HG02840 (cell line): ENCODE results near the gene SREBF2.

ENCODE experiments used
- ATAC-seq: cut with Tn5 transposase; IDR thresholded peaks from one replicate; pipeline ENCODE4 v1.9.1; 2021; ENCODE audit warnings: mild to moderate bottlenecking, moderate library complexity, moderate number of reproducible peaks; ENCODE audit not compliant: unreplicated experiment, low FRiP score

The SREBF2 gene

GRCh38 chr22:41875531-41876270 lies 42.8 kb downstream of the SREBF2 start:
- ATAC-seq, result no peak

DNA sequence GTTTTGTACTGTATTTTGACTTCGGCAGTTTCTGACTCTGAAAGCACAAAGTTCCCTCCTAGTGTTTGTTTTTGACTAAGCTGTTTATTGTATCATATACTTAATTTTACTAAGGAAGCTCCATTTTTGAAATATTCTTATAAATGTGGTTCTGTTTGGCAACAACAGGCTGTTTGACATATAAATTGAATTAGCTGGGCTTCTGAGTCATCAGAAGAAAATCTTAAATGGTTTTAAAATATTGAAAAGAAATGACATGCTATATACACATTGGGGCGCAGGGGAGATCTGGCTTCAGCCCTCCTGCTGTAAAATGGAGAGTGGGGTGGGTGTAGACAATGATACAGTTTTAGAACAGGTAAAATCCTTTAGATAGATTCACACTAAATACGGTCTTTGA lies 43.4 kb downstream of the SREBF2 start:
- no peak for ATAC-seq

DNA sequence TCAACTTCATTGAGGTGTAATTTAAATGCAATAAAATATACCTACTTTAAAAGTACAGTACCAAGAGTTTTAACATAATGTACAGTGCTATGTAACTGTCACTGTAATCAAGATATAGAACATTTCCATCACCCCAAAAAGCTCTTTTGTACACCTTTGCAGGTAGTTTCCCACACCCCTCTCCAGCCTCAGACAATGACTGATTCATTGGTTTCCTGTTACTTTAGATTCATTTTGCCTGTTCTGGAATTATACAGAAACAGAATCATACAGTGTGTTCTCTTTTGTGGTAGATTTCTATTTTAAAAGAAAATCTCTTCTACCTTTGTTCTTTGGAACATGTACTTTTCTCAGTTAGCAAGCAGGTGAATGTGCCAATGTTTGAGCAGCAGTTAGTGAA lies 43.8 kb downstream of the SREBF2 start:
- ATAC-seq, result no peak

- no peak for ATAC-seq
Measured at GRCh38 chr22:41880653-41881052, 47.7 kb downstream of the SREBF2 start.

DNA sequence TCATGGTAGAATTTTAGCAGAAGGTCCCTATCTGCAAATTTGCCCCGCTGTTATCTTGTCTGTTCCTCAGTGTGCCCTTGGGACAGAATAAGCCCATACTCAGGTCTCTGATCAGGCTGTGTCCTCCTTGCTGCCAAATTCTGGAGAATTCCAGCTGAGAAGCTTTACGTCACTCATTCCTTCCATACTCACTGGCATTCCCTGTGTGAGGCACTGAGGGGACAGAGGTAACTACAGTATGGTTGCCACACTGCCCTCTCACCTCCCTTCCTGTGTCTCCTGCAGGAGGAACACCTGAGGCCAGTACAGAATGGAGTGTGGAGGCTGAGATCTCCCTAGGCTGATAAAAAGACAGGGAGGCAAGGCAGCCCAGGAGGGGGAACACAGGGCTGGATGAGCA lies 50.5 kb downstream of the SREBF2 start:
- ATAC-seq, result no peak

DNA sequence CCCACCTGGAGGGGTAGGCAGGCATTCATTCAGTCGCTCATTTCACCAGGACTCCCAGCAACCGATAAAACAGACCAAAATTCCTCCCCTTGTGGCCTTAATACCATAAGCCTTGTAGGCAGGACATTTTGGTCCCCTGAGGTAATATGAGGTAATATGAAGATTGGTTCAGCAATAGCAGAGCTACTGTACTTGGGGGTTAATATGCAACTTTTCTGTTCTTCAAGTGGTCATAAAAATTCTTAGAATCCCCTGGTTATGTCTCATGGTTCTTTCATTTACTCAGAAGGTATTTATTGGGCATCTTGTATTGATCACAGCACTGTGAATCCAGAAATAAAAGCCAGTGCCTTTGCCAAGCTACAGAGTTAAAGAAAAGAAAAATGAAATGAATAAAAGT lies 52.2 kb downstream of the SREBF2 start:
- ATAC-seq, result no peak

DNA sequence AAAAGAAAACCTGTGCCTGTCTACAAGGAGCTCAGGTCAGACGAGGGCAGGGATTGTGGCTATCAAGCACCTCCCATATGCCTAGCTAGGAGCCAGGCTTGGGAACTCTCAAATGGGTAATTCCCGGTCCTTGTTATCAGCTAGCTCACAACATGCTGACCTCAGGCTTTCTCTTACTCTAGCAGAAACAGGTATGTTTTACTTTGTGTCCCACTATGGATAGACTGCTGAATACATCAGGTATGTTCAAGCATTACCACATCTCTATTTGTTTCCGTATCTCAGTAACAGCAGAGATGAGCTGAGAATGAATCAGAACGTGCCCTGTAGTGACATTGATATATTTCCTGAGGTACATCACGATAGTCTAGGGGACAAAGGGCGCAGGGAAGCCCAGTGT lies 52.6 kb downstream of the SREBF2 start:
- no peak for ATAC-seq

DNA sequence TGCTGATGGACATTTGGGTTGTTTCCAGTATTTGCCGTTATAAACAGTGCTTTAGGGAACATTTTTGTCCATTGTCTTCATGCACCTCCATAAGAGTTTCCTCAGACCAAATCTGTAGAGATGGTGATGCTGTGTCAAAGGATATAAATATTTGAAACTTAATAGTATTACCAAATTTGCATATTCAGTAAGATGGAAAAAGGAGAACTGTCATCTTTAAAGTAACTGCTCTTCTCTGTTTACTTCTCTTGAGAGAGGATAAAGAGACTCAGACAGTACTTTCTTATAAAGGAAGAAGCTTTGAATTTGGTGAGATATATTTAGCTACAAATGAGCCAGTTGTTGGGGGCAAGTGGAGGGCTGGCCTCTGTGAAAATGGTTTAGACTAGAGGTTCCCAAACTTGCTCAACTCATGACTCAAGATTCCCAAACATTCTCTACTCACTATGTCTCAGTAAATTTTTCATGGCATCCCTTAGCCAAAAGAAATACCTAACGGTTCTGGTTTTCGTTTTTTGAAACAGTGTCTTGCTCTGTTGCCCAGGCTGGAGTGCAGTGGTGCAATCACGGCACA lies 55.8 kb downstream of the SREBF2 start:
- no peak for ATAC-seq

GRCh38 chr22:41891407-41891806 lies 58.5 kb downstream of the SREBF2 start:
- no peak for ATAC-seq

- ATAC-seq, result no peak
Measured at GRCh38 chr22:41892721-41893120, 59.8 kb downstream of the SREBF2 start.

DNA sequence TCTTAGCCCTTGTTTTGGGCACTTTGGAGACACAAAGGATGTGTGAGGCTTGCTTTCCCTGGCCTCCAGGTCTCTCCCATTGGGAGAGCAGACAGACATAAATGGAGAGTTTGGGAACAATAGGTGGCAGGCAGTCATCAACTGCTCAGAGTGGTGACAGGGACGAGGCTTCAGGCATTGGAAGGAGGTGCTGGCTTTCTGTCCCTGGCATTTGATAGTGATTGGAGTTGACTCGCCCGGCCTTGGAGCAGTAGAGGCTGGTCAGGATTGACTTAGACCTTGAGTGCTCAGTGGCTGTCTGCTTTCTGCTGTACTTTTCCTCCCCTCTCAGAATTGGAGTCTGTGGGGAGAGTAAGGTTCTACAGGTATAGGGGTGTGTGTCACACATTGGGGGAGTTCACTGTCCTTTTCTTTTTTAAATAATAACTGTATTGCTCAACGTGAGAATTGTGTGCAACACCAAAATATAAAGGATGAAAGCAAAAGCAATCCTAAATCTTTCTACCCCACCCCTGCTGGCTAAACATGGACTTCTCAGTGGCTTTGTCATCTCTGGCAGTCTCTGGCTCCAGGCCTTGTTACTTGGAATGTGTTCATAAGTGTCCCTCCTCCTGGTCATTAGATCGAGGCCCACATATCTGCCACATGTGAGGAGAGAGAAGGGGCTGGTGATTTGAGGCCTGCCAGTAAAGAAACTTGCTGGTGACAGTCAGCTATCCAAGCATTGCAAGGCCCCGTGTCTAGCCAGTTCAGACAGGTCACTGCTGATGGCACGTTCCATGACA lies 60.9 kb downstream of the SREBF2 start:
- no peak for ATAC-seq

- no peak for ATAC-seq
Measured at GRCh38 chr22:41898645-41899044, 65.7 kb downstream of the SREBF2 start.

- no peak for ATAC-seq
Measured at GRCh38 chr22:41899110-41899509, 66.2 kb downstream of the SREBF2 start.

GRCh38 chr22:41899992-41900651 lies 67.2 kb downstream of the SREBF2 start:
- no peak for ATAC-seq

- ATAC-seq, result no peak
Measured at GRCh38 chr22:41900652-41901312, 67.9 kb downstream of the SREBF2 start.

GRCh38 chr22:41902016-41902415 lies 69.1 kb downstream of the SREBF2 start:
- ATAC-seq, result no peak

DNA sequence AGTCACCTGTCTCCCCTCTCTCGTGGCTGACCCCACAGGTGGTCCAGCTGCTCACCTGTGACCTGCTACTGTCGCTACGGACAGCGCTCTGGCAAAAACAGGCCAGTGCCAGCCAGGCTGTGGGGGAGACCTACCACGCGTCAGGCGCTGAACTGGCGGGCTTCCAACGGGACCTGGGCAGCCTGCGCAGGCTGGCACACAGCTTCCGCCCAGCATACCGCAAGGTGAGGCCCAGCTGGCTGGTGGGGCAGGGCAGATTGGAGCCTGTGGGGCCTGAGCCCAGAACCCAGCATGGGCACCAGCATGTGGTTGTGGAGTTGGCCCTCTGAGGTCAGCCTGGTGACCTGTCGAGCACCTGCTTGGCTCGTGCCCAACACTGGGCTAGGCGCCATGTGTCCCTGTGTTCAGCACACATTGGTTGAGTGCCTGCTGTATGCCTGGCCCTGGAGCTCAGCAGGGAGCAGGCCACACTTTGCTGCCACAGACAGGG lies 70.1 kb downstream of the SREBF2 start:
- ATAC-seq, result no peak

DNA sequence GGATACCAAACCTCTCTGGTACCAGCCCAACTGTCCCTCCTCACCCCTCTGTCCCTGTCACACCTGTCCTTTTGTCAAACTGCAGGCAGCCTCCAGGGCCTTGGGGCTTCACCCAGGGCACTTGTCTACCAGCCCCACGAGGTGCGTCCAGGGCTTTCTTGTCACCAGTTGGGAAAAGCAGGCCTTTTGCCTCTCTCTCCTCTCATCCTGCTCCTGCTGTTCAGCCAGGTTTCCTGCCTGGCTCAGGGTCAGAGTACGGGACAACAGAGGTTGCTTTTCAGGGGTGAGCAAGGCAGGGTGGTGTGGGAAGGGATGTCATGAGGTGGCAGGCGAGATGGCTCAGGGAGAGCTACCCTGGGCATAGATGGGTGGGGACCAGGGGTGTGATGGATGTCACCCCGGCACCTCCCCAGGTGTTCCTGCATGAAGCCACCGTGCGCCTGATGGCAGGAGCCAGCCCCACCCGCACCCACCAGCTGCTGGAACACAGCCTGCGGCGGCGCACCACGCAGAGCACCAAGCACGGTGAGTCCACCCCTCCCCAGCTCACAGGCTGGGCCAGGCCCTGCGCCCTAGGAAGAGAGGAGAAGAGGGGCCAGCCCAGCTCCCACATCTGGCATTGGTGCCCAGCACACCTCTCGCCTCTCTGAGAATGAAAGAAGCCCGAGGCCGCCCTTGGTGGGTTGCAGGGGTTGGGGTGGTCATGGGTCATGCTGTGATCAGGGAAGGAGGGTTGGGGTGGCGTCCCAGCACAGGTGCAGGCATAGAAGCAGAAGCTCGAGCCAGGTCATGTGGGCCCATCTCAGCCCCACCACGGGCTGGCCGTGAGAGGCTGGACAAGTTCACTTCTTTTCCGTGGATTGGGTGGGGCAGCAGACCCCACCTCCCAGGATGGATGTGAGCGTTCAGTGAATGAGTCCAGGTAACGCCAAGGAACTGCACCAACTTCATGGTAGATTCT lies 71.8 kb downstream of the SREBF2 start:
- ATAC-seq, result no peak
